K562 (cell line): ENCODE results near the gene COL5A3. TPM values are rescaled to one million over a fixed set of nuclear protein-coding genes. Genes with fewer than 3 reads are reported as not detected.

Experiments used
- ARID1B ChIP-seq: fragments of 450-650 bp; IDR thresholded peaks from 2 replicates; pipeline ENCODE4 v1.6.1; 2016; ENCODE audit warnings: antibody characterized with exemption, mild to moderate bottlenecking, inconsistent platforms
- FIP1L1 ChIP-seq: fragments of 200-400 bp; formaldehyde crosslinking; IDR thresholded peaks from 2 replicates; pipeline ENCODE4 v1.6.1; 2018; ENCODE audit warnings: mild to moderate bottlenecking, low read depth, low read length; ENCODE audit not compliant: poor library complexity, severe bottlenecking
- HIVEP1 ChIP-seq: fragments of 250-450 bp; sonication (Bioruptor Pico); IDR thresholded peaks from 2 replicates; pipeline ENCODE4 v1.4.0; 2020; ENCODE audit warnings: mild to moderate bottlenecking
- HNRNPL ChIP-seq: fragments of 200-400 bp; formaldehyde crosslinking; IDR thresholded peaks from 2 replicates; pipeline ENCODE4 v1.6.1; 2017; ENCODE audit warnings: low read depth, mild to moderate bottlenecking, low read length
- IFI16 ChIP-seq: fragments of 250-450 bp; sonication (Bioruptor Pico); IDR thresholded peaks from 2 replicates; pipeline ENCODE4 v2.1.2; 2022; ENCODE audit warnings: mild to moderate bottlenecking, inconsistent platforms
- MAZ ChIP-seq, 2 experiments: fragments of 450-650 bp in 1 of 2; sonication (generic) in 1 of 2; formaldehyde crosslinking; IDR thresholded peaks in 1 of 2; conservative IDR thresholded peaks in 1 of 2; 2 replicates each; pipeline versions ENCODE4 v1.4.0 to v1.5.0; 2020; ENCODE audit warnings: mild to moderate bottlenecking in 1 of 2, missing genetic modification reagents in 1 of 2
- MYBL2 ChIP-seq, 2 experiments: fragments of 450-650 bp in 1 of 2; sonication (generic) in 1 of 2; formaldehyde crosslinking in 1 of 2; IDR thresholded peaks; 2 replicates each; pipeline versions ENCODE4 v1.6.1 to v1.8.1; 2017 to 2022; ENCODE audit warnings: borderline replicate concordance in 1 of 2, inconsistent platforms in 1 of 2, low read depth in 1 of 2, mild to moderate bottlenecking in 1 of 2, missing genetic modification reagents in 1 of 2, moderate library complexity in 1 of 2
- MYNN ChIP-seq, 2 experiments: sonication (generic); formaldehyde crosslinking in 1 of 2; IDR thresholded peaks; 2 replicates each; pipeline versions ENCODE4 v1.5.0 to v1.6.1; 2016 to 2020; ENCODE audit warnings: antibody characterized with exemption in 1 of 2, missing genetic modification reagents in 1 of 2
- RAD21 ChIP-seq, 2 experiments: fragments of 250-450 bp in 1 of 2; fragments of 450-650 bp in 1 of 2; sonication (Bioruptor Pico) in 1 of 2; formaldehyde crosslinking in 1 of 2; IDR thresholded peaks in 1 of 2; conservative IDR thresholded peaks in 1 of 2; 2 replicates each; pipeline versions ENCODE4 v1.4.0 to v1.8.0; 2020 to 2022; ENCODE audit warnings: mild to moderate bottlenecking in 2 of 2, moderate library complexity in 1 of 2
- RBM14 ChIP-seq: fragments of 200-400 bp; formaldehyde crosslinking; IDR thresholded peaks from 2 replicates; pipeline ENCODE4 v1.6.1; 2018; ENCODE audit warnings: low read depth, mild to moderate bottlenecking, low read length, moderate library complexity, borderline replicate concordance; ENCODE audit not compliant: insufficient read depth
- SETDB1 ChIP-seq: IDR thresholded peaks from one replicate; pipeline ENCODE4 v1.6.1; 2012; ENCODE audit warnings: low read length, control low read depth, inconsistent platforms
- SIN3A ChIP-seq, 2 experiments: fragments of 150-350 bp in 1 of 2; IDR thresholded peaks; 2 replicates each; pipeline ENCODE4 v1.6.1; 2011 to 2016; ENCODE audit warnings: borderline replicate concordance in 2 of 2, low read depth in 2 of 2, low read length in 2 of 2, mild to moderate bottlenecking in 2 of 2, moderate library complexity in 2 of 2; ENCODE audit not compliant: control insufficient read depth in 1 of 2
- TOE1 ChIP-seq, 2 experiments: fragments of 450-650 bp in 1 of 2; sonication (generic) in 1 of 2; formaldehyde crosslinking in 1 of 2; IDR thresholded peaks; 2 replicates each; pipeline versions ENCODE4 v1.7.1 to v1.8.0; 2016 to 2022; ENCODE audit warnings: borderline replicate concordance in 2 of 2, mild to moderate bottlenecking in 2 of 2, antibody characterized with exemption in 1 of 2, inconsistent platforms in 1 of 2, low read depth in 1 of 2, missing genetic modification reagents in 1 of 2, moderate library complexity in 1 of 2
- ZNF184 ChIP-seq: sonication (generic); formaldehyde crosslinking; IDR thresholded peaks from 2 replicates; pipeline ENCODE4 v1.5.0; 2020; ENCODE audit warnings: missing genetic modification reagents
- polyA plus RNA-seq, 8 experiments: library from polyadenylated mRNA; depleted of rRNA in 4 of 8; stranded (reverse) in 5 of 8; unstranded in 3 of 8; fragments of >200 nt; fragmentation: Nextera tagmentation in 2 of 8; fragmentation: Illumina TruSeq in 1 of 8; extraction: Ambion mirVana in 2 of 8; extraction: Trizol in 1 of 8; gene quantifications; 2 replicates each; pipeline versions ENCODE4 v1.2.1 to v1.2.3, GENCODE V29; 2011 to 2014; ENCODE audit warnings: inconsistent platforms in 1 of 8, missing spikeins in 1 of 8
- total RNA-seq, 7 experiments: library from RNA; depleted of rRNA in 6 of 7; stranded (reverse); fragments of >200 nt in 6 of 7; fragmentation: Illumina TruSeq in 2 of 7; extraction: Trizol in 2 of 7; gene quantifications; 2 replicates each; pipeline versions ENCODE4 v1.2.1 to v1.2.3, GENCODE V29; 2011 to 2021; ENCODE audit warnings: low replicate concordance in 1 of 7
- TF ChIP-seq, protein P1 (sequence below), 3 experiments: IDR thresholded peaks in 2 of 3; conservative IDR thresholded peaks in 1 of 3; 2 replicates each; pipeline ENCODE4 v1.5.1; 2011 to 2012; ENCODE audit warnings: low read length in 3 of 3, mild to moderate bottlenecking in 3 of 3, control low read depth in 2 of 3, improper control_type of control experiment in 1 of 3, inconsistent platforms in 1 of 3, low read depth in 1 of 3, mixed read lengths in 1 of 3, moderate library complexity in 1 of 3; ENCODE audit not compliant: insufficient read depth in 2 of 3
- TF ChIP-seq, protein P2 (sequence below): IDR thresholded peaks from 3 replicates; pipeline ENCODE4 v1.6.1; 2011; ENCODE audit warnings: borderline replicate concordance, mild to moderate bottlenecking, moderate library complexity; ENCODE audit not compliant: insufficient read length; ENCODE audit errors: extremely low read depth
- TF ChIP-seq, protein P3 (sequence below): fragments of 250-450 bp; sonication (Bioruptor Pico); IDR thresholded peaks from 2 replicates; pipeline ENCODE4 v1.4.0; 2020; ENCODE audit warnings: borderline replicate concordance

Gene COL5A3
- total and polyA plus RNA-seq, 9 of the 15 experiments (the other 6 are each of a cell fraction or from before 2014, with no cell fraction given): 0.01 to 0.02 TPM; not detected in 7

DNA sequence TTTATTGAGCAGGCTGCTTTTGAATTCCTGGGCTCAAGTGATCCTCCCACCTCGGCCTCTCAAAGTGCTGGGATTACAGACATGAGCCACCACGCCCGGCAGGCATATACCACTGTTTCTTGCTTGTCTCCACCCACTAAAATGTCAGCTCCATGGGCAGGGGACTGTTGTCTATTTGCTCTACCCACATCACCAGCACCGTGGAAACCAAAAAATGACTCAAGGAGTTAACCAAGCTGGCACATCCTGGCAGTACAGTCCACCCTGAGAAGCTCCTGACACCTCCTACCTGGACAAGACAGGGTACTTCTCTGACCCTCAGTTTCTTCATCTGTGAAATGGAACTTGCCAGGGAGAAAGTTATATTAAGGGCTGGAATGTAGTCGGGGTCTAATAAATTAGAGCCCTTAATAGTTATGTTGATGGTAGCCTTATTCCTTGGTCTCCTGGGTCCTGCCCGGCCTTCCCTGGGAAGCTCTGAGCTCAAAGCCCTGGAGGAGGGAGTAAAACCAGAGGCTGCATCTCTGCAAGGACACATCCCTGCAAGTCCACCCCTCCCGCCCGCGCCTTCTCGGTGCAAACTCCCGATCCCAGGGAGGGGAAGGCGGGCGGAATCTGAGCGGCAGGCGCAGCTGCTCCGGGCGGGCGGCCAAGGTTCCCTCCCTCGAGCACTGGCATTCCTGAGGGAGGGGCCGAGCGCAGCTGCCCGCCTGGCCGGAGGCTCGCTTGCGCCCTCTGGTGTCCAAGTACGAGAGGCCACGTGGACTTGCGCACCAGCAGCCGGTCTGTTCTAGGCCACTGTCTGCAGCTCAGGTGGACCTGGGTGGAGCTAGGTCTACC, 17.1 kb upstream of the COL5A3 start (continued):
- TF ChIP-seq, protein P1, sequence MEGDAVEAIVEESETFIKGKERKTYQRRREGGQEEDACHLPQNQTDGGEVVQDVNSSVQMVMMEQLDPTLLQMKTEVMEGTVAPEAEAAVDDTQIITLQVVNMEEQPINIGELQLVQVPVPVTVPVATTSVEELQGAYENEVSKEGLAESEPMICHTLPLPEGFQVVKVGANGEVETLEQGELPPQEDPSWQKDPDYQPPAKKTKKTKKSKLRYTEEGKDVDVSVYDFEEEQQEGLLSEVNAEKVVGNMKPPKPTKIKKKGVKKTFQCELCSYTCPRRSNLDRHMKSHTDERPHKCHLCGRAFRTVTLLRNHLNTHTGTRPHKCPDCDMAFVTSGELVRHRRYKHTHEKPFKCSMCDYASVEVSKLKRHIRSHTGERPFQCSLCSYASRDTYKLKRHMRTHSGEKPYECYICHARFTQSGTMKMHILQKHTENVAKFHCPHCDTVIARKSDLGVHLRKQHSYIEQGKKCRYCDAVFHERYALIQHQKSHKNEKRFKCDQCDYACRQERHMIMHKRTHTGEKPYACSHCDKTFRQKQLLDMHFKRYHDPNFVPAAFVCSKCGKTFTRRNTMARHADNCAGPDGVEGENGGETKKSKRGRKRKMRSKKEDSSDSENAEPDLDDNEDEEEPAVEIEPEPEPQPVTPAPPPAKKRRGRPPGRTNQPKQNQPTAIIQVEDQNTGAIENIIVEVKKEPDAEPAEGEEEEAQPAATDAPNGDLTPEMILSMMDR (IDR thresholded peaks at IDR 0.05 in 2 of 3, conservative IDR thresholded peaks at IDR 0.05 in 1 of 3; ENCODE audit: insufficient read depth in 2 of 3, low read depth in 1 of 3, low read length in 3 of 3): peak; percentile 93 to 96 (median 95)
- TF ChIP-seq, protein P2, sequence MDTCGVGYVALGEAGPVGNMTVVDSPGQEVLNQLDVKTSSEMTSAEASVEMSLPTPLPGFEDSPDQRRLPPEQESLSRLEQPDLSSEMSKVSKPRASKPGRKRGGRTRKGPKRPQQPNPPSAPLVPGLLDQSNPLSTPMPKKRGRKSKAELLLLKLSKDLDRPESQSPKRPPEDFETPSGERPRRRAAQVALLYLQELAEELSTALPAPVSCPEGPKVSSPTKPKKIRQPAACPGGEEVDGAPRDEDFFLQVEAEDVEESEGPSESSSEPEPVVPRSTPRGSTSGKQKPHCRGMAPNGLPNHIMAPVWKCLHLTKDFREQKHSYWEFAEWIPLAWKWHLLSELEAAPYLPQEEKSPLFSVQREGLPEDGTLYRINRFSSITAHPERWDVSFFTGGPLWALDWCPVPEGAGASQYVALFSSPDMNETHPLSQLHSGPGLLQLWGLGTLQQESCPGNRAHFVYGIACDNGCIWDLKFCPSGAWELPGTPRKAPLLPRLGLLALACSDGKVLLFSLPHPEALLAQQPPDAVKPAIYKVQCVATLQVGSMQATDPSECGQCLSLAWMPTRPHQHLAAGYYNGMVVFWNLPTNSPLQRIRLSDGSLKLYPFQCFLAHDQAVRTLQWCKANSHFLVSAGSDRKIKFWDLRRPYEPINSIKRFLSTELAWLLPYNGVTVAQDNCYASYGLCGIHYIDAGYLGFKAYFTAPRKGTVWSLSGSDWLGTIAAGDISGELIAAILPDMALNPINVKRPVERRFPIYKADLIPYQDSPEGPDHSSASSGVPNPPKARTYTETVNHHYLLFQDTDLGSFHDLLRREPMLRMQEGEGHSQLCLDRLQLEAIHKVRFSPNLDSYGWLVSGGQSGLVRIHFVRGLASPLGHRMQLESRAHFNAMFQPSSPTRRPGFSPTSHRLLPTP: no peak
- TF ChIP-seq MYNN (IDR thresholded peaks at IDR 0.05): 0 out of 2 replicates have a peak, but pooled peaks have one; percentile 47
- TF ChIP-seq MYNN (CRISPR knock-in tag; IDR thresholded peaks at IDR 0.05): no peak
- TF ChIP-seq MYBL2 (IDR thresholded peaks at IDR 0.05; ENCODE audit: low read depth): no peak
- no peak for TF ChIP-seq MYBL2 (CRISPR knock-in tag; IDR thresholded peaks at IDR 0.05; ENCODE audit: borderline replicate concordance)
- TF ChIP-seq, protein P3, sequence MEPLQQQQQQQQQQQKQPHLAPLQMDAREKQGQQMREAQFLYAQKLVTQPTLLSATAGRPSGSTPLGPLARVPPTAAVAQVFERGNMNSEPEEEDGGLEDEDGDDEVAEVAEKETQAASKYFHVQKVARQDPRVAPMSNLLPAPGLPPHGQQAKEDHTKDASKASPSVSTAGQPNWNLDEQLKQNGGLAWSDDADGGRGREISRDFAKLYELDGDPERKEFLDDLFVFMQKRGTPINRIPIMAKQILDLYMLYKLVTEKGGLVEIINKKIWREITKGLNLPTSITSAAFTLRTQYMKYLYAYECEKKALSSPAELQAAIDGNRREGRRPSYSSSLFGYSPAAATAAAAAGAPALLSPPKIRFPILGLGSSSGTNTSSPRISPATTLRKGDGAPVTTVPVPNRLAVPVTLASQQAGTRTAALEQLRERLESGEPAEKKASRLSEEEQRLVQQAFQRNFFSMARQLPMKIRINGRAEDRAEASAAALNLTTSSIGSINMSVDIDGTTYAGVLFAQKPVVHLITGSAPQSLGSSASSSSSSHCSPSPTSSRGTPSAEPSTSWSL (CRISPR knock-in tag): no peak
- TF ChIP-seq IFI16: no peak
- no peak for TF ChIP-seq ZNF184 (CRISPR knock-in tag)
- TF ChIP-seq SIN3A (IDR thresholded peaks at IDR 0.05; ENCODE audit: borderline replicate concordance in 2 of 2, control insufficient read depth in 1 of 2, low read depth in 2 of 2, low read length in 2 of 2): 0 out of 4 replicates have a peak, but pooled peaks of 1 of the 2 experiments have one; percentile 7
- no peak for TF ChIP-seq RBM14
- peak; percentile 64; the same call in 1 of the 2 replicates for TF ChIP-seq TOE1 (IDR thresholded peaks at IDR 0.05; ENCODE audit: borderline replicate concordance)
- peak; percentile 61; the same call in 1 of the 2 replicates for TF ChIP-seq TOE1 (CRISPR knock-in tag; IDR thresholded peaks at IDR 0.05; ENCODE audit: borderline replicate concordance, low read depth)
- TF ChIP-seq MAZ (CRISPR knock-in tag; conservative IDR thresholded peaks at IDR 0.05 in 1 of 2, IDR thresholded peaks at IDR 0.05 in 1 of 2): peak; percentile 100
- TF ChIP-seq FIP1L1: peak; percentile 61
- TF ChIP-seq SETDB1: no peak
- peak; percentile 84 to 97 for TF ChIP-seq RAD21 (CRISPR knock-in tag; conservative IDR thresholded peaks at IDR 0.05 in 1 of 2, IDR thresholded peaks at IDR 0.05 in 1 of 2)
- no peak for TF ChIP-seq HIVEP1 (CRISPR knock-in tag)
- TF ChIP-seq ARID1B: peak; percentile 34
- TF ChIP-seq HNRNPL: no peak
